Activated CD4-positive, alpha-beta T cell treated with anti-CD3 and anti-CD28 coated beads for 24 hours (primary cell): ENCODE data around the gene RNF7.
"Not testable (repeated sequence)": the region's sequence is repeated elsewhere in the genome, so short reads cannot be mapped to it uniquely, and the experiment has no call there.

ENCODE experiments used
- DNase-seq, 2 donors: peaks; one replicate each; pipeline ENCODE4 v3.0.0-alpha.2; 2020; ENCODE audit warnings: low read depth in 2 of 2

The RNF7 gene

DNA sequence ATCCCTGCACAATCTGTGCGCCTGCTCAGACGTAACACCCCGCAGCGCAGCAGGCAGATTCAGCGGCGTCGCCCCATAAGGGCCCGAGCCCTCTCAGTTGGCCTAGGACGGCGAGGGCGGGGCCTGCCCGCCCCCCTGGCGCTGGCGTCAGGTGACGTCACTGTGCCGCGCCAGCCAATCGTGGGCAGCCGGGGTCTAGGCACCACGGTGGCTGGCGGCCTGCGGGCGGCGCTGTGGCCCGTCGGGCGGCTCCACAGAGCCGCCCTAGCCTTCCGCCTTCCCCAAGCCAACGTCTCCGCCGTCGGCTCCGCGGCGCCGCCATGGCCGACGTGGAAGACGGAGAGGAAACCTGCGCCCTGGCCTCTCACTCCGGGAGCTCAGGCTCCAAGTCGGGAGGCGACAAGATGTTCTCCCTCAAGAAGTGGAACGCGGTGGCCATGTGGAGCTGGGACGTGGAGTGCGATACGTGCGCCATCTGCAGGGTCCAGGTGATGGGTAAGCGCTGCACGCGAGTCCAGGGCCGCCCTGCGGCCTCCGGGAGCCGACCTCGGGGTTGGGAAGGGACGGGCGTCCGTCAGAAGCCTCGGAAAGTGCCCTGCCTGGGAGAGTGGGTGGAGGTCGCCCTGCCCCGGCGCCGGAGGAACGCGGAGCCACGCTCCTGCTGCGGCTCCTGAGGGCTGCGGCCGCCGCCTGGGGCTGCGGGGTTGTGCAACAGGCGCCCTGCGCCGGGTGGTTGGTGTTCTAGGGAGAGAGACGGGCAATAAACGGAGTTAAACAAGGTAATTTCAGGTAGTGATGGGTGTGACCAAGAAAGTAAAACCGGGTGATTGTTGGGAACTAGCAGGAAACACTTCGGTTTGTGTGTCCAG lies at the start of gene RNF7:
TSS of gene RNF7 (plus strand) at position 277 of the 869 bp plus-strand sequence. CDS start at position 321, 44 bp downstream.
- peak; percentile 90 to 94 for DNase-seq

DNA sequence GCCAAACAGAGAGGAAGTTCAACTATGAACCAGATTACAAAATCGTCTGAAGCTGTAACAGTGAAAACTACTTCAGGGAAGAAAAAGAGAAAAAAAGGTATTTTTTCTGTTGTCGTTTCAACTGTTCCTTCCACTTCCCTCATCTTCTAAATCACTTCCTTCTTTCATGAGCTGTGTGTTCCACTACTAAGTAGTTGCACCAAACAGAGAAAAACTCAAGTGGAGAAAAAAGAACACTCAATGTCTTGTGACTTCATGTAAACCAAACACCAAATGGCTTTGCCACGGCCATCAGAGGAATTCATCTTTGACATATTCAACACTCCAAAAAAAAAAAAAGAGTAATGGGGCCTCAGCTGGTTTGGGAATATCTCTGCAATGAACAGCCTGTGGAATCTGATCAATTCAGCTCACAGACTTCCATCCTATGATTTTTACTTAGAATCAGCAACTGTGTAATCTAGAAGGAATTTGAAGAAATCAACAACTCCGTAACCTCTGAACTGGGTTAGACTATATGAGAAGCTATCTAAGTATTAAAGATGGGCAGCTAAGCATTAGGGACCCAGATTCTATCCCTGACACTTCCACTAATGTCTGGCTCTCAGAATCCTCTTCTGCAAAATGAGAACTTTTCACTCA lies 47.5 kb upstream of the RNF7 start:
- DNase-seq, result no peak

DNA sequence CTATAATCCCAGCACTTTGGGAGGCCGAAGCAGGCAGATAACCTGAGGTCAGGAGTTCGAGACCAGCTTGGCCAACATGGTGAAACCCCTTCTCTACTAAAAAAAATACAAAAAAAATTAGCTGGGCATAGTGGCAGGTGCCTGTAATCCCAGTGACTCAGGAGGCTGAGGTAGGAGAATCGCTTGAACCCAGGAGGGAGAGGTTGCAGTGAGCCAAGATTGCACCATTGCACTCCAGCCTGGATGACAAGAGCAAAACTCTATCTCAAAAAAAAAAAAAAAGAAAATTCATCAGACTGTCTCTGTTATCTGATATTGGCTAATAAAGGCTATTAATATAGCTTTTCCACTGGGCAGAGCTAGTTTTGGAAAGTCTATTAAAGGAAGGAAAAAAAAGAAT lies 46.6 kb upstream of the RNF7 start:
- DNase-seq, result not testable (repeated sequence)

DNA sequence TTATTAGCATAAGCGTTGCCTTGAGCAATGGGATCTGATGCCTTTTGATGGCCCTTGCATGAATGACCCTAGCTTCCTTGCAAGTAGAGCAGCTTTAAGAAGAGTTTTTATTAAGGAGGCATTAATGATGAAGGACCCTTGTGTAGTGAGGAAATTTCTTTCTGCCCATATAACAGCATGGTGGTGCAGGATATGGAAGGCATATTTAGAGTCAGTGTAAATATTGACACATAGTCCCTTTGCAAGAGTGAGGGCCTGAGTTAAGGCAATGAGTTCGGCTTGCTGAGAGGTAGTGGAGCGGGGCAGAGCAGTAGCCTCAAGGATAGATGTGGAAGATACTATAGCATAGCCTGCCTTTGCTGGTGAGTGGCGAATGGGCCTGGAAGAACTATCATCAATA lies 45.1 kb upstream of the RNF7 start:
- DNase-seq, result not testable (repeated sequence)

DNA sequence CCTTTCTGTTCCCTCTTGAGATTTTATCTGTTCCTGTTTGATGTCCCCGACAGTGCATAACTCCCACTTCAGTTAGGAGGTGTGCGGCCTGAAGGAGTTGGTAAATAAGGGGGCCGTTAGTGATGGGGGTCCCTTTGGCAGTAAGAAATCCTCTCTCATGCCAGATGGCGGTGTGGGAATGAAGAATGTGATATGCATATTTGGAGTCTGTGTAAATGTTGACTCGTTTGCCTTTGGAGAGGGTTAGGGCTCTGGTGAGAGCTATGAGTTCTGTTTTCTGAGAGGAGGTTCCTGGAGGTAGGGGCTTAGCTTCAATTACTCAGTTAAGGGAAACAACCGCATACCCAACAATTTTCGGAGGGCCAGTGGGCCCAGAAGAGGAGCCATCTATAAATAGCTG lies 38.8 kb upstream of the RNF7 start:
- no peak for DNase-seq

DNA sequence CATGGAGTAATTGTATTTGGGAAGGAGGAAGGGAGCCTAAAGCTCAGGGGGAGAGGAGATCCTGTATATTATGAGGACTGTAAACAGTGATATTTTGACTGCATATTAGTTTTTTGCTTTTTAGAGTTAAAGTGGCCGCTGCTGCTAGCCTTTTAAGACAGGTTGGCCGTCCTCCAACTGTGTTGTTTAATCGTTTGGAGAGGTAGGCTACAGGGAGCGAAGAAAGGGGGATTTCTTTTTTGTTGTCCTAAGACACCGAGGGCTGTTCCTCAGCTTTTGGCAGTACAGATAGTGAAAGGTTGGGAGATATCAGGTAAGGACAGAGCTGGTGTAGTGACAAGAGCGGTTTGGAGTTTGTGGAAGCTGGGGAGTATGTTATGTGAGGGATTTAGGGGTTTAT lies 38.2 kb upstream of the RNF7 start:
- DNase-seq, result no peak

DNA sequence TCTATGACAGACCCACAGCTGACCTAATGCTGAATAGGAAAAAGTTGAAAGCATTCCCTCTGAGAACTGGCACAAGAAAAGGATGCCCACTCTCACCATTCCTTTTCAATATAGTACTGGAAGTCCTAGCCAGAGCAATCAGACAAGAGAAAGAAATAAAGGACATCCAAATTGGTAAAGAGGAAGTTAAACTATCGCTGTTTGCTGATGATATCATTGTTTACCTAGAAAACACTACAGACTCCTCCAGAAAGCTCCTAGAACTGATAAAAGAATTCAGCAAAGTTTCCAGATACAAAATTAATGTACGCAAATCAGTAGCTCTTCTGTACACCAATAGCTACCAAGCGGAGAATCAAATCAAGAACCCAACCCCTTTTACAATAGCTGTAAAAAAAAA lies 34.7 kb upstream of the RNF7 start:
- not testable (repeated sequence) for DNase-seq

DNA sequence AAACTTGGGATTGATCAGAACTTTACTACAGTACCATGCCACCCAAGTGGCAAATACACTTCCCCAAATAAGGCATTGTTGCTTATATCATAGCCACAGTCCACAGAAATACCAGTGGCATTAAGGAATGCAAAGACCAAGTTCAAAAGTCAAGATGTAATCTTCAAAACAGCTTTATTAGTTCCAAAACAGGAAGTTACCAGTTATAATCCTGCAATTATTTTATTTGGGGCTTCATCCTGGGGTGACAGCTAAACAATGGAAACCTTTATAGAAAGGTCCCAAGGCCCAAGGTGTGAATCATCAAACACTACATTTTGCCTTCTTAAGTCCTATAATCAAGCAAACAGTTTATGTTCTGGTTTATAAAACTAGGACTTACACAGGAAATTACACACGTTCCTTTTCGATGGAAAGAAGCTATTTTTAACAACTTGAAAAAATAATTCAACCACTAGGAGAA lies 30.3 kb upstream of the RNF7 start:
- no peak for DNase-seq

DNA sequence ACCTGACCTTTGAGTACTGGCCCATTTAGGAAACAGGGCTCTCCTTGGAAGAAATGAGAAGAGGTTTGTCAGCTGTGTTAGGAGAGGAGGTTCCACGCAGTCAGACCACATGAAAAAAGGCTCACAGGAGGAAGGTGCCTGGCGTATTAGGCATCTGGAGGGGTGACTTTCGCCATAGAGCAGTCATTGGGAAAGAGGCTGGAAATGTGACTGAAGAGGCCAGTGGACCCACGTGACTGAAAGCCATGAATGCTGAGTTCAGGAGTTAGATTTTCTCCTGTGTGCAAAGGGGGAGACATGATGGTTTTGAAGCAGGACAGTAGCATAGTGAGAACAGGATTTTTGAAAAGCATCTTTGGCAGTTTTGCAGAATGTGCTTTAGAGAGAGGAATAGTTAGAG lies 29.7 kb upstream of the RNF7 start:
- DNase-seq, result no peak

DNA sequence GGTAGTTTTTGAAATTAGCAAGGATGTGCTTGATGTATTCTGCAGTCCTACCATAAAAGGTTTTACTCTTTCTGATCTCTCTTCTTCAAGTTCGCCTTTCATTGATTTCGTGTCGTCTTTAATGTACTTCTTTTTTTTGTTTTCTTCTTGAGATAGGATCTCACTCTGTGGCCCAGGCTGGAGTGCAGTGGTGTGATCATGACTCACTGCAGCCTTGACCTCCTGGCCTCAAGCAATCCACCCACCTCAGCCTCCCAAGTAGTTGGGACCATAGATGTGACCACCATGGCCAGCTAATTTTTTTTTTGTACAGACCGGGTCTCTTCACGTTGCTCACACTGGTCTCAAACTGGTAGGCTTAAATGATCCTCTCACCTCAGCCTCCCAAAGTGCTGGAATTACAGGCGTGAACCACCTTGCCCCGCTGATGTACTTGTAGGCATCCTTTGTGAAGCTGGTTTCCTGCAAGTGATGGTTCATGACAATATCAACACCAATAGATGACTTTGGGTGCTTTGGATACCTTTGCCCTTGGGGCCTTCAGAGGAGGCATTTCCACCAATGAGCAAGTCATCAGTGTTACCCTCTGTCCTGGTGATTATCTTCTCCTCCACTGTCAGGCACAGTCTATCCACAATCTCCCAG lies 28.9 kb upstream of the RNF7 start:
- DNase-seq, result no peak

DNA sequence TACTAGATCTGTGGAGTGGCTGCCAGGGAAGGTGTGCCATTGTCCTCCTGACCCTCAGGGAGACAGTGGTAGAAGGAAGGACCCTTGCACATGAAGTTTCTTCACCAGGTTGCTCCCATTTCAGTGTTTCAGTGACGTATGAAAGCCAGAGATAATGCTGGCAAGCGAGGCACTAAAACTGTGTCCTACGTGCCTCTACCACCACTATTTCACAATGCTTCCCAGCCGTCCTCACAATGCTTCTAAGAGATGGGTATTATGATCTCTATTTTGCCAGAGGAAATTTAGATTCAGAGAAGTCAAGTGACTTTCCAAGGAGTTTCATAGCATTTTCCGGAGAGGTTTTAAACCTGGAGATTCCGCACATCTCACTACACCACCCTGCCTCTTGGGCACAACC lies 28.0 kb upstream of the RNF7 start:
- DNase-seq, result no peak

DNA sequence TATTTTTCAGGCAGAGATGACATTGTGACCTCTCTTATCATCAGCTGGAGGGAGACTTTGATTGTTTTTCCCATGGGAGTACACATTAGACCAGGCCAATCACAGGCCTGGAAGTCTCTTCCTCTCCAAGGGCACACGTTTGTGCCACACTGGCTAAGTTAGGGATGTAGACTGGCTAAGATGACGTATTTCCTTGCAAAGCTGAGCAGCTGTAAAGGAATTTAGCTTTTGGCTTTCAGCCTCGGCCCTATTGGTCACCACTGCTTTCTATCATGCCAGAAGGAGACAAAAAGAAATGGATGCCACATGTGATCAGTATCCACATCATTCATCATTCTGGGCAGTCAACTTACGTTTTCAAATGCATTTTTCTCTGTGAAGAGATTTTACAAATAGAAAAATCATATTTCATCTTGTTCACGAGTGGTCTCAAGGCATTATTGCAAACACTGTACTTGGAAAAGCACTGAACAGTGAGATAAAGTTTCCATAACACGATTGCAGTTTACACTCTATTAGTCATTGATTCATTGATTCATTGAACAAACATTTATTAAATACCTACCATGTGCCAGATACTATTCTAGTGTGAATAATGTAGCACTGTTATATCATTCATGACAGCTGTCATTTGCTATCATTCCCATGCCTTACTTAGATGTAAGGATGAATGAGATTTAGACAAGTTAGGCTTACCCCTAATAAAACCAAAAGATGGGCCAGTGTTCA lies 27.0 kb upstream of the RNF7 start:
- no peak for DNase-seq

DNA sequence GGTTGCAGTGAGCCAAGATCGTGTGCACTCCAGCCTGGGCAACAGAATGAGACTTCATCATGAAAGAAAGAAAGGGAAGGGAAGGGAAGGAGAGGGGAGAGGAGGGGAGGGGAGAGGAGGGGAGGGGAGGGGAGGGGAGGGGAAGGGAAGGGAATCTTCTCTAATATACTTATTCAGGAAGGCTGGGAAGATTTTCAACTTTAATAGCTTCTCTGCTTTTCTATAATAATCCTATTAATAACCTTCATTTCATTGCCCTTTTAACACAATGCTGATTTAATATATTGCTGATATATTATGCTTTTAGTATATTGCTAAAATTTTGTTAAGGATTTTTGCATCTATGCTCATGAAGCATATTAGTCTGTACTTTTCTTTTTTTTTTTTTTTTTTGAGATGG lies 23.4 kb upstream of the RNF7 start:
- no peak for DNase-seq

DNA sequence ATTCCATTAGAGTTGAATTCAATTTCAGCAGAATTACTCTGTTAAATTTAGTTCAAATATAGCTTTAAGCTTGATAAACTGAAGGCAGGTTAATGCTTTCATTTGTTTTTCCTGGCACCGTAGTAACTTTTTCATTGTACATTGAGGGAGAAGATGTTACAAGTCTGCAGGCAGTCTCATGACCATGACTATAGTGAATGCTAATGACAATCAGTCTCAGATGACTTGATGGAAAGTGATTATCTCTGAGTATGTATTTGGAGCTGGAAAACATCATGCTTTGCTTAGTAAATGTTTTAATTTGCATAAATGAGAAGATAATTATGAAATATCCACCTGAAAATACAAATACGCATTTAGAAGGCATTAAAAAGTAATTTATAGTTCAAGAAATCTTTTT lies 16.0 kb upstream of the RNF7 start:
- no peak for DNase-seq

DNA sequence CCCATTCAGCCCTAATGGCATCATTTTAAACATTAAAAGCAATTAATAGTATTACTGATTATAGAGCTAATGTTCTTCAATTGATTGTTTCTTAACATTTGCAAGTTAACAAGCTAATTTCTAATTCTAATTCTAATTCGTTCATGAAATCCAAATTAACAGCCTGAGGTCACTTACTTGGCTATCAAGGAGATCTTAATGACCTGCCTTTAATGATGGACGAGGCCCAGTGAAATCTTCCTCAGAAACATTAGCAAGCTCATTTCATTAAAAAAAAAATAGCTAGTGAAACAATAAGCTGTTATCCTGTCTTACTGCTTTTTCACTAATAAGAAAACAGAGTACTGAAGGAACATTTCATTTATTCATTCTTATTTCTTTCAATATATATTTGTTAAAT lies 15.4 kb upstream of the RNF7 start:
- no peak for DNase-seq

DNA sequence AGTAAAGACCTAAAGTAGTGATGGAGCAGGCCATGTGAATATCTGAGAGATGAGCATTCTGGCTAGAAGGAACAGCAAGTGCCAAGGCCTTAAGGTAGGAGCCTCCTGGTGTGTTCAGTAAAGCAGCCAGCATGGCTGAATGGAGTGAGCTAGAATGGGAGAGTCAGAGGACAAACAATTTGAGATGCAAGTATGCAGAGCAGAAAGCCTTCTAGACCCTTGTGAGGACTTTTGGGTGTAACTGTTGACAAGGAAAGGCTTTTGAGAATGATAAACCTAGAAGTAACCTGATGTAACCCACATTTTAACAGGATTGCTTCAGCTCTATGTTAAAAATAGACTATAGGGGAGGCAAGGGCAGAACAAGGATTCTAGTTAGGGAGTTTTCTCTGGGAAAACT lies 14.8 kb upstream of the RNF7 start:
- DNase-seq, result no peak

DNA sequence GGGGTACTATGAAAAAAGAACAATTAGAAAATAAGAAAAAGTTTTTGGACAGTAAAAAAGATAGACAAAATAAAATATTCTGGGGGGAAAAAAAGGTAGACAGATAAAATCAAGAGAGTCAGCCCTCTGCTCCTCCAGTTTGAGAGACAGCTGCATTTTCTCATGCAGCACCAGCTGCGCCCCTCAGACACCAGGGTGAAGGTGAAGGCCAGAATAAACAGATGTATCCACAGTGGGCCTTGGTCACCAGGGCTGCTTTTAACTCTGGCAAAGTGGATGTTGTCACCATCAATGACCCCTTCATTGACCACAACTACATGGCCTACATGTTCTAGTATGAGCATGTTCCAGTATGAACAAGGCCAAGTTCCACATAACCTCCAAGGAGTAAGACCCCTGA lies 13.9 kb upstream of the RNF7 start:
- no peak for DNase-seq

DNA sequence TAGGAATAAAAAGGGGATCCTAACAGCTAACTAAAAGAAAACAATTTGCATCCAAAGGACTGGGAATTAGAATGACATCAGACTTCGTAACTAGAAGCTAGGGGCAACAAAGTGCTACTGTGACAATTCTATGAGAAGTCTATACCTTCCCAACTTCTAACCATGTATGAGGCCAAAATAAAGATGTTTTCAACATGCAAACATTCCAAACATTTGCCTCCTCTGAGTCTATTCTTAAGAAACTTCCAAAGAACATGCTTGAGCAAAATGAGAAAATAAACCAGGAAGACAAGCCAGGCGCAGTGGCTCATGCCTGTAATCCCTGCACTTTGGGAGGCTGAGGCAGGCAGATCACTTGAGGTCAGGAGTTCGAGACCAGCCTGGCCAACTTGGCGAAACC lies 13.1 kb upstream of the RNF7 start:
- no peak for DNase-seq

DNA sequence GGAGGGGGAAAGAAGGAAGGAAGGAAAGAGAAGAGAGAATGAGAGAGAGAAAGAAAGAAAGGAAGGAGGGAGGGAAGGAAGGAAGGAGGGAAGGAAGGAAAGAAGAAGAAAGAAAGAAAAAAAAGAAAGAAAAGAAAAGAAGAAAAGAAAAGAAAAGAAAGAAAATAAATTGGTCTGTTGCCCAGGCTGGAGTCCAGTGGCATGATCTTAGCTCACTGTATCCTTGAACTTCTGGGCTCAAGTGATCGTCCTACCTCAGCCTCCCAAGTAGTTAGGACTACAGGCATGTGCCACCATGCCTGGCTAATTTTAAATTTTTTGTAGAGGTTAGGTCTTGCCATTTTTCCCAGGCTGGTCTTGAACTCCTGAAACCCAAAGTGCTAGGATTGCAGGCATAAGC lies 11.6 kb upstream of the RNF7 start:
- DNase-seq, result no peak

DNA sequence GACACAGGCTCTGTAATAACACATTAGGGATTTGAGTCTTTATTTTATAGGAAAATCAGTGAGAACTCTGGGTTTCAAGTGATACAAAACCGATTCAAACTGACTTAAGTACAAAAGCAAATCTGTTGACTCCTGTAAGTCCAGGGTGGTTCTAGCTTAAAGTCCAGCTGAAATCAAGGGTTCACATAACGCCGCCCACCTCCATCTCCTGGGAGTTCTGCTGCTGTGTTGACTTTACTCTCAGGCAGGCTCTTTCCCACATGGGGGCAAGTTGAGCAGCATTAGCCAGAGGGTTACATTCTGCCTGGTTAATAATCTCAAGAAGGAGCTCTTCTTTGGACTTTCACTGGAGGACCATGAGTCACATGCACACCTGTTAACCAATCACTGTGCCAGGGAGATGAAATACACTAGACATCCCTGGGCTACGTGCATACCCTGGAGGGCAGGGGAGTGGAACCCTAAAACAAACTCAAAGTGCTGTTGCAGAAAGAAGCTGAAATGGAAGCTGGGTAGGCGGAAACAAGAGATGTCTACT lies 9.7 kb upstream of the RNF7 start:
- no peak for DNase-seq

DNA sequence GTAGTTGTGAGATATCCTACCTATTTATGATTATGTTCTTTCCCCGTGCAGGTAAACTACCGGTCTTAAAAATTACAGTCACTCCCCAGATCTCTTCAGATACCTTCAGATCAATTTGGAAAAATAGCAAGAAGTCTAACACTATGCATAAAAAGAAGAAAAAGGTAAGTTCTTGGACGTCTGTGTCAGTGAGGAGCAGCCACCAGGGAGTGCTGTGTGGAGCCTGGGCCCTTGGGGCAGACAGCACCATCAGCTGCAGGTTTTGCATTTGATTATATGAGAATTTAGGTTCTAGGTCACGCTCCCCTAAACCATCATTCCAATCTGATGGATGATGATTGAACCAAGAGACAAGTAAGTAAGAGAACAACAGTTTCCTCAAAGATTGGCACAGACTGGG lies 8.9 kb upstream of the RNF7 start:
- no peak for DNase-seq

DNA sequence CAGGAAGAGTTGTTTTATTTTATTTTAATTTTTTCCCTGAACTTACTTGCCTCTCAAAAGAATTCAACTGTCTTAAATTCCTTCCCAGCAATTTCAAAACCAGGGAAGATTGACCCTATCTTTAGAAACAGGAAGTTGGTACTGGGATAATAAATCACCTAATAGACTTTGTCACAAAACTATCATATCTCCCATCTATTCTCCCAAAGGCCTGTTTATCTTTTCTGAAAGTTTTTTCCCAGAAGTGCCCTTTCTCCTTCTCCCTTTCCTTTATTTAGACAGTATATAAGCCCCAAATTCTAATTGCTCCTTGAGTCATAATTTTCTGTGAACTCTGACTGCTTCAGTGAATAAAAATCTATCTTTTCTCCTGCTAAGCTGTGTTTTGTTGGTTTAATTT lies 2.9 kb upstream of the RNF7 start:
- DNase-seq, result no peak
